Tibial nerve (tissue), 4 donors: ENCODE results near the gene SMPD2. TPM values are rescaled to one million over a fixed set of nuclear protein-coding genes. Genes with fewer than 3 reads are reported as not detected.

ENCODE experiments used
- total RNA-seq, 4 donors: library from RNA; depleted of rRNA; stranded (reverse); fragments of >200 nt; gene quantifications; one replicate each; pipeline ENCODE4 v1.1.0, GENCODE V29; 2016

Gene SMPD2
- total RNA-seq, 4 donors from 2014 or later: 12.6 to 32.4 (median 17.1) TPM

Other genes with a start within 250 kb of the SMPD2 start
- 100 to 1,000 TPM; 119 to 175 (median 129) TPM for gene CD164, start 58.3 kb upstream of the SMPD2 start, total RNA-seq
- gene PPIL6, start 96 bp upstream of the SMPD2 start, total RNA-seq: 10 to 100 TPM in 1 of 4 donors, 1 to 10 TPM in 3; 1.2 to 16.5 (median 4.8) TPM
- gene MICAL1, start 15.0 kb downstream of the SMPD2 start, total RNA-seq: 10 to 100 TPM; 45.4 to 91.0 (median 70.3) TPM
- gene ZBTB24, start 42.5 kb downstream of the SMPD2 start, total RNA-seq: 1 to 10 TPM; 6.5 to 9.6 (median 8.0) TPM